H1 (cell line): ENCODE data around the gene SLC22A6. TPM values are rescaled to one million over a fixed set of nuclear protein-coding genes. Genes with fewer than 3 reads are reported as not detected.

Experiments
- CTCF ChIA-PET: fragments of 300-600 bp; sonication (Branson Sonifier 250); formaldehyde crosslinking; loops from one replicate; lab custom pipeline; 2021; ENCODE audit not compliant: partially characterized antibody; lab: Charles Lee
- POLR2A ChIA-PET: fragments of 300-600 bp; sonication (Branson Sonifier 250); formaldehyde crosslinking; loops from one replicate; lab custom pipeline; 2021; ENCODE audit warnings: inconsistent platforms; ENCODE audit not compliant: partially characterized antibody; lab: Charles Lee
- DNase-seq, 2 experiments: peaks; one replicate each; pipeline versions ENCODE4 v3.0.0 to v3.0.0-alpha.2; 2010 to 2022; ENCODE audit warnings: low spot score in 2 of 2, low read depth in 1 of 2, mixed read lengths in 1 of 2
- FAIRE-seq: peaks from 2 replicates; lab custom pipeline; 2011; peaks lifted over from hg19 to GRCh38; lab: Jason Lieb, UNC
- H2AFZ ChIP-seq: 2 replicates; pipeline ENCODE4 v1.8.1; 2012; ENCODE audit warnings: low read length, inconsistent platforms
- H2AK5ac ChIP-seq: 2 replicates; pipeline ENCODE4 v1.6.1; 2013; ENCODE audit warnings: low read depth, low read length
- H2BK120ac ChIP-seq: replicated peaks from 2 replicates; pipeline ENCODE3; 2013; ENCODE audit warnings: low read depth, low read length, inconsistent platforms
- H2BK12ac ChIP-seq: 2 replicates; pipeline ENCODE4 v1.6.1; 2013; ENCODE audit warnings: low read depth, low read length
- H2BK15ac ChIP-seq: 2 replicates; pipeline ENCODE4 v1.6.1; 2013; ENCODE audit warnings: low read length
- H2BK20ac ChIP-seq: 2 replicates; pipeline ENCODE4 v1.6.1; 2013; ENCODE audit warnings: low read length
- H2BK5ac ChIP-seq: 2 replicates; pipeline ENCODE4 v1.6.1; 2013; ENCODE audit warnings: low read depth, low read length
- H3K14ac ChIP-seq: 2 replicates; pipeline ENCODE4 v1.6.1; 2013; ENCODE audit warnings: inconsistent platforms; ENCODE audit not compliant: insufficient read length
- H3K18ac ChIP-seq: 2 replicates; pipeline ENCODE4 v1.6.1; 2013; ENCODE audit warnings: low read length; ENCODE audit errors: extremely low read depth
- H3K23ac ChIP-seq: 2 replicates; pipeline ENCODE4 v1.6.1; 2013; ENCODE audit warnings: inconsistent platforms; ENCODE audit not compliant: insufficient read length
- H3K23me2 ChIP-seq: 2 replicates; pipeline ENCODE4 v1.6.1; 2013; ENCODE audit warnings: low read depth, low read length
- H3K27ac ChIP-seq: 2 replicates; pipeline ENCODE4 v1.6.1; 2011; ENCODE audit warnings: low read depth, low read length, inconsistent platforms
- H3K27me3 ChIP-seq, 4 experiments: replicated peaks in 1 of 4; 1 replicate in 1 of 4; 2 replicates in 3 of 4; pipeline versions ENCODE4 v1.6.1 to v1.8.1; 2011 to 2013; ENCODE audit warnings: low read length in 3 of 4, mild to moderate bottlenecking in 3 of 4, inconsistent platforms in 2 of 4, mixed read lengths in 2 of 4, moderate library complexity in 1 of 4; ENCODE audit not compliant: control insufficient read depth in 3 of 4, insufficient read depth in 3 of 4; ENCODE audit errors: extremely low read depth in 1 of 4
- H3K36me3 ChIP-seq, 4 experiments: 2 replicates each; pipeline versions ENCODE4 v1.6.1 to v1.8.1; 2011 to 2013; ENCODE audit warnings: mild to moderate bottlenecking in 4 of 4, low read length in 3 of 4, moderate library complexity in 2 of 4, control low read depth in 1 of 4, inconsistent platforms in 1 of 4; ENCODE audit not compliant: insufficient read depth in 4 of 4, control insufficient read depth in 2 of 4
- H3K4ac ChIP-seq: replicated peaks from 2 replicates; pipeline ENCODE3; 2013; ENCODE audit warnings: low read length, low read depth, mixed read lengths, inconsistent platforms; ENCODE audit not compliant: insufficient read length
- H3K4me1 ChIP-seq, 4 experiments: replicated peaks in 1 of 4; 1 replicate in 1 of 4; 2 replicates in 3 of 4; pipeline versions ENCODE4 v1.6.1 to v1.8.1; 2011 to 2013; ENCODE audit warnings: low read length in 3 of 4, inconsistent platforms in 2 of 4, mixed read lengths in 1 of 4; ENCODE audit not compliant: insufficient read depth in 4 of 4, control insufficient read depth in 3 of 4
- H3K4me2 ChIP-seq, 2 experiments: 2 replicates each; pipeline versions ENCODE4 v1.6.1 to v1.8.1; 2011 to 2013; ENCODE audit warnings: low read depth in 2 of 2, low read length in 2 of 2, control low read depth in 1 of 2, inconsistent platforms in 1 of 2, mild to moderate bottlenecking in 1 of 2; ENCODE audit not compliant: insufficient read depth in 1 of 2
- H3K4me3 ChIP-seq, 4 experiments: fragments of 200-600, 300-600 bp in 1 of 4; sonication (generic), shearing (Covaris generic), sonication (Bioruptor Twin) in 1 of 4; 2 replicates each; pipeline versions ENCODE4 v1.5.1 to v1.8.1; 2011 to 2016; ENCODE audit warnings: low read length in 4 of 4, low read depth in 3 of 4, control low read depth in 2 of 4, inconsistent platforms in 2 of 4, mild to moderate bottlenecking in 2 of 4, mixed read lengths in 1 of 4, moderate library complexity in 1 of 4; ENCODE audit not compliant: insufficient read depth in 2 of 4; ENCODE audit errors: extremely low read depth in 1 of 4
- H3K56ac ChIP-seq: replicated peaks from 2 replicates; pipeline ENCODE3; 2013; ENCODE audit warnings: low read depth, mild to moderate bottlenecking, mixed read lengths, low read length, inconsistent platforms; ENCODE audit not compliant: insufficient read length
- H3K79me1 ChIP-seq: 2 replicates; pipeline ENCODE4 v1.6.1; 2013; ENCODE audit warnings: low read depth, low read length, control low read depth
- H3K79me2 ChIP-seq, 2 experiments: 2 replicates each; pipeline versions ENCODE4 v1.6.1 to v1.8.1; 2012 to 2013; ENCODE audit warnings: low read length in 2 of 2, mild to moderate bottlenecking in 2 of 2, inconsistent platforms in 1 of 2; ENCODE audit not compliant: insufficient read depth in 2 of 2, control insufficient read depth in 1 of 2
- H3K9ac ChIP-seq, 4 experiments: replicated peaks in 1 of 4; 1 replicate in 1 of 4; 2 replicates in 3 of 4; pipeline versions ENCODE4 v1.6.1 to v1.8.1; 2011 to 2013; ENCODE audit warnings: low read depth in 3 of 4, low read length in 3 of 4, control low read depth in 2 of 4, mild to moderate bottlenecking in 2 of 4, moderate library complexity in 2 of 4, inconsistent platforms in 1 of 4; ENCODE audit errors: extremely low read depth in 1 of 4
- H3K9me3 ChIP-seq, 2 experiments: 2 replicates each; pipeline versions ENCODE4 v1.6.1 to v1.8.1; 2012 to 2013; ENCODE audit warnings: mild to moderate bottlenecking in 2 of 2, moderate library complexity in 2 of 2, control low read depth in 1 of 2, inconsistent platforms in 1 of 2, low read depth in 1 of 2, low read length in 1 of 2, mixed read lengths in 1 of 2; ENCODE audit not compliant: insufficient read depth in 2 of 2
- H4K20me1 ChIP-seq, 2 experiments: replicated peaks in 1 of 2; 2 replicates each; pipeline versions ENCODE3 to v1.8.1; 2011 to 2013; ENCODE audit warnings: inconsistent platforms in 2 of 2, low read length in 2 of 2, mild to moderate bottlenecking in 1 of 2; ENCODE audit not compliant: insufficient read depth in 2 of 2, control insufficient read depth in 1 of 2
- H4K5ac ChIP-seq: 2 replicates; pipeline ENCODE4 v1.6.1; 2013; ENCODE audit warnings: low read length, low read depth, mixed read lengths, inconsistent platforms; ENCODE audit not compliant: insufficient read length
- H4K8ac ChIP-seq: 2 replicates; pipeline ENCODE4 v1.8.0; 2013; ENCODE audit warnings: mild to moderate bottlenecking, moderate library complexity, low read length, inconsistent platforms; ENCODE audit not compliant: insufficient read depth; ENCODE audit errors: extremely low read depth
- H4K91ac ChIP-seq: replicated peaks from 2 replicates; pipeline ENCODE3; 2013; ENCODE audit warnings: low read length, mixed read lengths, inconsistent platforms; ENCODE audit not compliant: insufficient read length
- BRCA1 ChIP-seq: IDR thresholded peaks from 2 replicates; pipeline ENCODE4 v1.6.1; 2012; ENCODE audit warnings: low read depth, low read length, improper control_type of control experiment
- CBX8 ChIP-seq: fragments of 300-800, 300-1000 bp; sonication (generic); IDR thresholded peaks from 2 replicates; pipeline ENCODE4 v1.7.1; 2016; ENCODE audit warnings: low read depth, low read length, borderline replicate concordance
- EGR1 ChIP-seq: IDR thresholded peaks from 2 replicates; pipeline ENCODE4 v1.6.1; 2011; ENCODE audit warnings: low read depth, low read length, borderline replicate concordance
- FOSL1 ChIP-seq: IDR thresholded peaks from 2 replicates; pipeline ENCODE4 v1.6.1; 2011; ENCODE audit warnings: mild to moderate bottlenecking, low read depth, low read length, moderate library complexity; ENCODE audit not compliant: insufficient read depth
- GTF2F1 ChIP-seq: IDR thresholded peaks from 2 replicates; pipeline ENCODE4 v1.6.1; 2012; ENCODE audit warnings: low read depth, low read length, improper control_type of control experiment, borderline replicate concordance
- JUN ChIP-seq: IDR thresholded peaks from 2 replicates; pipeline ENCODE4 v1.6.1; 2011; ENCODE audit warnings: low read depth, mild to moderate bottlenecking, improper control_type of control experiment, low read length
- KDM1A ChIP-seq: fragments of 200-600, 300-600 bp; sonication (generic); IDR thresholded peaks from 2 replicates; pipeline ENCODE4 v1.7.1; 2016; ENCODE audit warnings: mild to moderate bottlenecking, low read length, borderline replicate concordance
- POLR2A ChIP-seq, 2 experiments: IDR thresholded peaks; 1 replicate in 1 of 2; 2 replicates in 1 of 2; pipeline ENCODE4 v1.6.1; 2011; ENCODE audit warnings: low read depth in 2 of 2, low read length in 2 of 2, mild to moderate bottlenecking in 2 of 2; ENCODE audit errors: control extremely low read depth in 1 of 2
- POU5F1 ChIP-seq: IDR thresholded peaks from 2 replicates; pipeline ENCODE4 v1.6.1; 2011; ENCODE audit warnings: low read depth, mild to moderate bottlenecking, low read length, moderate library complexity
- RFX5 ChIP-seq: IDR thresholded peaks from 2 replicates; pipeline ENCODE4 v1.6.1; 2011; ENCODE audit warnings: low read depth, low read length, improper control_type of control experiment, borderline replicate concordance
- TAF7 ChIP-seq: optimal IDR thresholded peaks from 2 replicates; pipeline ENCODE3; 2011; ENCODE audit warnings: low read depth, mild to moderate bottlenecking, inconsistent platforms, low read length, moderate library complexity, borderline replicate concordance
- TBP ChIP-seq: IDR thresholded peaks from 2 replicates; pipeline ENCODE4 v1.6.1; 2011; ENCODE audit warnings: low read depth, low read length, improper control_type of control experiment
- TCF12 ChIP-seq: IDR thresholded peaks from 2 replicates; pipeline ENCODE4 v1.6.1; 2011; ENCODE audit warnings: low read depth, mild to moderate bottlenecking, low read length
- TEAD4 ChIP-seq: IDR thresholded peaks from 2 replicates; pipeline ENCODE4 v1.6.1; 2012; ENCODE audit warnings: low read depth, low read length, inconsistent platforms, mixed read lengths
- ZNF274 ChIP-seq: IDR thresholded peaks from 2 replicates; pipeline ENCODE4 v1.7.0; 2012; ENCODE audit warnings: low read length, borderline replicate concordance; ENCODE audit errors: extremely low read depth
- WGBS, 2 experiments: shearing (Covaris generic) in 1 of 2; methylation state at CpG; one replicate each; pipeline versions ENCODE4 v1.1.6 to v1.1.7; 2013 to 2015; ENCODE audit warnings: low lambda C conversion rate in 2 of 2, mixed read lengths in 2 of 2, inconsistent platforms in 1 of 2, low coverage in 1 of 2, missing lambda C conversion rate in 1 of 2; ENCODE audit not compliant: insufficient replicate concordance in 2 of 2, insufficient coverage in 1 of 2, insufficient read length in 1 of 2; ENCODE audit errors: extremely low coverage in 1 of 2, missing lambda C conversion rate in 1 of 2; 5-methylcytosine and 5-hydroxymethylcytosine counted together
- polyA plus RNA-seq, 7 experiments: library from polyadenylated mRNA; depleted of rRNA in 3 of 7; stranded (reverse) in 5 of 7; unstranded in 2 of 7; fragments of >200 nt in 5 of 7; fragments of 200-250 nt in 2 of 7; gene quantifications; 1 replicate in 5 of 7; 2 replicates in 1 of 7; 4 replicates in 1 of 7; pipeline versions ENCODE4 v1.2.1 to v1.2.3, GENCODE V29; 2011 to 2013; ENCODE audit warnings: missing spikeins in 2 of 7, mixed read lengths in 2 of 7
- total RNA-seq: library from RNA; stranded (reverse); fragmentation: NEBNext Ultra II Directional; extraction: Animal tissue kit (Norgen Biotek cat#: 25700); gene quantifications from 2 replicates; pipeline ENCODE4 v1.2.1, GENCODE V29; 2021

Gene SLC22A6
- total and polyA plus RNA-seq, 2 of the 8 experiments (the other 6 are each of a cell fraction or from before 2014, with no cell fraction given), result not detected

DNA sequence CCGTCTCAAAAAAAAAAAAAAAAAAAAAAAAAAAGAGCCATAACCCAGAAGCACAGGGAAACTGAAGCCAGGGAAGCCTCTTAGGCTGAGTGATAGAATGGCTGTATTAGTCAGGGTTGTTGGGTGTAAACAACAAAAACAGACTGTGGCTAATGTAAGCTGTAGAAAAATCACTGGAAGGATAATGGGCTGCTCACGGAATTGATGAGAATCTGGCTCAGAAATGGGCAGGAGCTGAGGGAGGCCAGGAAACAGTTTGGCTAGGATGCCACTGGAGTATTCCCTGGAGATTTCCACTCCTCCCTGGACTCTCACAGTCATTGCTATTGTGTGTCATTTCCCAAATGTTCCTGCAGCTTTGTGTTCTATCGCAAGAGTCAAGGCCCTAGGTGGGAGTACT is 22.4 kb downstream of the SLC22A6 start:
- Histone ChIP-seq H3K23ac (no peak overlapping the region), H4K91ac (no peak overlapping the region), H4K20me1 (no peaks in the 10 kb centered on the region), H3K27ac (no peak overlapping the region), H2BK12ac (no peak overlapping the region), H3K23me2 (no peaks in the 10 kb centered on the region), H3K4me2 (no peak overlapping the region), H3K36me3 (no peaks in the 10 kb centered on the region), H3K4ac (no peak overlapping the region), H3K4me3 (no peak overlapping the region), H2AFZ (no peak overlapping the region), H2AK5ac (no peak overlapping the region), H2BK20ac (no peak overlapping the region), H3K4me1 (no peaks in the 10 kb centered on the region), H3K79me2 (no peaks in the 10 kb centered on the region), H2BK5ac (no peak overlapping the region), H3K27me3 (no peaks in the 10 kb centered on the region), H3K14ac (no peak overlapping the region), H4K8ac (no peak overlapping the region), H4K5ac (no peak overlapping the region), H3K9me3 (no peaks in the 10 kb centered on the region), H2BK120ac (no peak overlapping the region), H2BK15ac (no peak overlapping the region), H3K56ac (no peak overlapping the region), H3K18ac (no peak overlapping the region), H3K79me1 (no peaks in the 10 kb centered on the region), H3K9ac (no peak overlapping the region)
- TF ChIP-seq CBX8, result no peak
- TF ChIP-seq FOSL1, result no peak
- TF ChIP-seq TCF12, result no peak
- TF ChIP-seq POU5F1, result no peak
- no peak for TF ChIP-seq BRCA1
- TF ChIP-seq GTF2F1, result no peak
- TF ChIP-seq ZNF274, result no peak
- TF ChIP-seq EGR1, result no peak
- TF ChIP-seq TEAD4, result no peak
- no peak for TF ChIP-seq RFX5
- TF ChIP-seq TAF7, result no peak
- no peak for TF ChIP-seq TBP
- no peak for TF ChIP-seq KDM1A
- no peak for TF ChIP-seq POLR2A (IDR thresholded peaks at IDR 0.05; ENCODE audit: control extremely low read depth in 1 of 2, low read depth in 2 of 2, low read length in 2 of 2)
- TF ChIP-seq JUN, result no peak
- 94% methylated on average over 2 of the region's 3 CpGs; no CpG with 5 or more reads in 1 of the 2 experiments for WGBS, 2 experiments
- DNase-seq (no peak), FAIRE-seq (no peak)
- CTCF ChIA-PET, result interaction anchor here (0.6 to 1.8 kb wide), 9 partner anchors 13 to 826 kb away, joined by 3 to 13 read pairs (median 4); no protein-coding TSS in a partner anchor
- POLR2A ChIA-PET, result interaction anchor here (0.6 to 0.7 kb wide), 2 partner anchors 52 to 80 kb away, joined by 3 to 4 read pairs; no protein-coding TSS in a partner anchor
